Measurements from ENCODE around the gene MYH15. TPM values are rescaled to one million over a fixed set of nuclear protein-coding genes. Genes with fewer than 3 reads are reported as not detected.

MYH15 gene
- total and polyA plus RNA-seq, 2 of the 8 experiments (the other 6 are each of a cell fraction or from before 2014, with no cell fraction given): under 0.01 TPM; not detected in 1

DNA sequence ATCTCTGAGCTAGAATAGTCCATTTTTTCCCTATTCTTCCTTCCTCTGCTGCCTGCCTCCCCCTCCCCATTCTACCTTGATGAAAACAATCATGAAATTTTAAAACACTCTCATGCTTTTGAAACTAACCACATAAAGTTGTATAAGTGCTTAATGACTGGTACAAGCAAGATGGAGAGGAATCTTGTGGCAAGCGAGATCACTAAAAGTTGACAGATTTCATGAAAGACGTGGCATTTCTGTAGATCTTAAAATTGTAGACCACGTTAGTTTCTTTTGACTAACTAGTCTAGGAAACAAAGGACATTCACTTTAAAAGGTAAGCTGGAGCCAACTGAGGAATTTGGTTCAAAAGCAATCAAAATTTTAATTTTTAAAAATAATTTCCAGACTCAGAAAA, 178.6 kb downstream of the MYH15 start:
- Histone ChIP-seq H4K20me1 (replicated peaks in 1 of 2; ENCODE audit: control insufficient read depth in 1 of 2, insufficient read depth in 2 of 2, low read length in 2 of 2) (no peaks in the 10 kb centered on the region), H3K18ac (ENCODE audit: extremely low read depth, low read length) (no peak overlapping the region), H2BK15ac (ENCODE audit: low read length) (no peak overlapping the region), H3K23me2 (ENCODE audit: low read depth, low read length) (no peaks in the 10 kb centered on the region), H3K56ac (replicated peaks; ENCODE audit: insufficient read length, low read depth, low read length) (no peak overlapping the region), H3K4me1 (replicated peaks in 1 of 4; ENCODE audit: control insufficient read depth in 3 of 4, insufficient read depth in 4 of 4, low read length in 3 of 4) (no peaks in the 10 kb centered on the region), H3K4me3 (ENCODE audit: extremely low read depth in 1 of 4, insufficient read depth in 2 of 4, low read depth in 3 of 4, low read length in 4 of 4) (no peak overlapping the region), H2AK5ac (ENCODE audit: low read depth, low read length) (no peak overlapping the region), H3K4ac (replicated peaks; ENCODE audit: insufficient read length, low read depth, low read length) (no peak overlapping the region), H3K4me2 (ENCODE audit: insufficient read depth in 1 of 2, low read depth in 2 of 2, low read length in 2 of 2) (no peak overlapping the region), H3K79me1 (ENCODE audit: low read depth, low read length) (no peaks in the 10 kb centered on the region), H2BK12ac (ENCODE audit: low read depth, low read length) (no peak overlapping the region), H4K8ac (ENCODE audit: extremely low read depth, insufficient read depth, low read length) (no peak overlapping the region), H2BK5ac (ENCODE audit: low read depth, low read length) (no peak overlapping the region), H3K27ac (ENCODE audit: low read depth, low read length) (no peak overlapping the region), H4K5ac (ENCODE audit: insufficient read length, low read depth, low read length) (no peak overlapping the region), H2BK120ac (replicated peaks; ENCODE audit: low read depth, low read length) (no peak overlapping the region), H3K27me3 (replicated peaks in 1 of 4; ENCODE audit: control insufficient read depth in 3 of 4, extremely low read depth in 1 of 4, insufficient read depth in 3 of 4, low read length in 3 of 4) (no peaks in the 10 kb centered on the region), H2AFZ (ENCODE audit: low read length) (no peak overlapping the region), H4K91ac (replicated peaks; ENCODE audit: insufficient read length, low read length) (no peak overlapping the region), H3K36me3 (ENCODE audit: control insufficient read depth in 2 of 4, insufficient read depth in 4 of 4, low read length in 3 of 4) (no peaks in the 10 kb centered on the region), H3K79me2 (ENCODE audit: control insufficient read depth in 1 of 2, insufficient read depth in 2 of 2, low read length in 2 of 2) (no peaks in the 10 kb centered on the region), H3K9me3 (ENCODE audit: insufficient read depth in 2 of 2, low read depth in 1 of 2, low read length in 1 of 2) (no peaks in the 10 kb centered on the region), H3K14ac (ENCODE audit: insufficient read length) (no peak overlapping the region), H3K9ac (replicated peaks in 1 of 4; ENCODE audit: extremely low read depth in 1 of 4, low read depth in 3 of 4, low read length in 3 of 4) (no peak overlapping the region), H2BK20ac (ENCODE audit: low read length) (no peak overlapping the region), H3K23ac (ENCODE audit: insufficient read length) (no peak overlapping the region)
- ChIA-PET POLR2A (ENCODE audit: partially characterized antibody) (no interaction called here), CTCF (ENCODE audit: partially characterized antibody) (interaction anchor here (0.7 to 1.1 kb wide), 3 partner anchors 13 to 146 kb away, joined by 3 read pairs; no protein-coding TSS in a partner anchor)
- FAIRE-seq: no peak
- no peak for DNase-seq (ENCODE audit: low read depth in 1 of 2, low spot score in 2 of 2)
- WGBS, 2 experiments (ENCODE audit: extremely low coverage in 1 of 2, insufficient coverage in 1 of 2, insufficient read length in 1 of 2, insufficient replicate concordance in 2 of 2, low coverage in 1 of 2, low lambda C conversion rate in 2 of 2, missing lambda C conversion rate in 1 of 2): 90% methylated on average over 3 of the region's 3 CpGs; no CpG with 5 or more reads in 1 of the 2 experiments
- TF ChIP-seq SP1 (IDR thresholded peaks at IDR 0.05; ENCODE audit: low read depth, low read length) (no peak), SIN3A (conservative IDR thresholded peaks at IDR 0.05 in 1 of 2, IDR thresholded peaks at IDR 0.05 in 1 of 2; ENCODE audit: low read depth in 1 of 2, low read length in 2 of 2) (no peak), SP2 (IDR thresholded peaks at IDR 0.05; ENCODE audit: low read length) (no peak), GTF2F1 (IDR thresholded peaks at IDR 0.05; ENCODE audit: borderline replicate concordance, low read depth, low read length) (no peak), KDM4A (IDR thresholded peaks at IDR 0.05; ENCODE audit: low read depth, low read length, severe bottlenecking) (no peak), SRF (IDR thresholded peaks at IDR 0.05; ENCODE audit: low read depth, low read length) (no peak), EP300 (IDR thresholded peaks at IDR 0.05; ENCODE audit: borderline replicate concordance in 1 of 2, low read depth in 2 of 2, low read length in 2 of 2) (no peak), TAF1 (IDR thresholded peaks at IDR 0.05; ENCODE audit: low read depth, low read length) (no peak), POU5F1 (IDR thresholded peaks at IDR 0.05; ENCODE audit: low read depth, low read length) (no peak), HDAC2 (IDR thresholded peaks at IDR 0.05; ENCODE audit: borderline replicate concordance in 1 of 2, low read depth in 2 of 2, low read length in 2 of 2) (no peak), POLR2A (IDR thresholded peaks at IDR 0.05; ENCODE audit: control extremely low read depth in 1 of 2, low read depth in 2 of 2, low read length in 2 of 2) (no peak), CREB1 (IDR thresholded peaks at IDR 0.05) (no peak)
- TF ChIP-seq, protein P1, sequence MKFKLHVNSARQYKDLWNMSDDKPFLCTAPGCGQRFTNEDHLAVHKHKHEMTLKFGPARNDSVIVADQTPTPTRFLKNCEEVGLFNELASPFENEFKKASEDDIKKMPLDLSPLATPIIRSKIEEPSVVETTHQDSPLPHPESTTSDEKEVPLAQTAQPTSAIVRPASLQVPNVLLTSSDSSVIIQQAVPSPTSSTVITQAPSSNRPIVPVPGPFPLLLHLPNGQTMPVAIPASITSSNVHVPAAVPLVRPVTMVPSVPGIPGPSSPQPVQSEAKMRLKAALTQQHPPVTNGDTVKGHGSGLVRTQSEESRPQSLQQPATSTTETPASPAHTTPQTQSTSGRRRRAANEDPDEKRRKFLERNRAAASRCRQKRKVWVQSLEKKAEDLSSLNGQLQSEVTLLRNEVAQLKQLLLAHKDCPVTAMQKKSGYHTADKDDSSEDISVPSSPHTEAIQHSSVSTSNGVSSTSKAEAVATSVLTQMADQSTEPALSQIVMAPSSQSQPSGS (IDR thresholded peaks at IDR 0.05; ENCODE audit: low read length): no peak
